ENCODE data around the gene GPRC5B. TPM values are rescaled to one million over a fixed set of nuclear protein-coding genes. Genes with fewer than 3 reads are reported as not detected.

The GPRC5B gene
- polyA plus RNA-seq, 2 of the 4 experiments (the other 2 are of a cell fraction): 12.8 to 19.1 TPM

DNA sequence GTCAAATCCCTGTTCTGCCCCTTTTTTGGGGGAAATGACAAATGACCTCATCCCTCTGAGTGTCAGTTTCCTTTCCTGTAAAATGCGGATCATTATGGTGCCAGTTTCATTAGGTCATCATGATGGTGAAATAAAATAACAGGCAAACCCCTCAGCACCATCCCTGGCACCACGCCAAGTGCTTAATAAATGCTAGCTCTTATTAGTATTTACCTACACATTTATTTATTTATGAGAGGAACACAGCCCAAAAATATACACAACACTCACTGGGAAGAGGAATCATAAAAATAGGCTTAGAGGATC, 28.6 kb upstream of the GPRC5B start (continued):
- TF ChIP-seq, protein P1, sequence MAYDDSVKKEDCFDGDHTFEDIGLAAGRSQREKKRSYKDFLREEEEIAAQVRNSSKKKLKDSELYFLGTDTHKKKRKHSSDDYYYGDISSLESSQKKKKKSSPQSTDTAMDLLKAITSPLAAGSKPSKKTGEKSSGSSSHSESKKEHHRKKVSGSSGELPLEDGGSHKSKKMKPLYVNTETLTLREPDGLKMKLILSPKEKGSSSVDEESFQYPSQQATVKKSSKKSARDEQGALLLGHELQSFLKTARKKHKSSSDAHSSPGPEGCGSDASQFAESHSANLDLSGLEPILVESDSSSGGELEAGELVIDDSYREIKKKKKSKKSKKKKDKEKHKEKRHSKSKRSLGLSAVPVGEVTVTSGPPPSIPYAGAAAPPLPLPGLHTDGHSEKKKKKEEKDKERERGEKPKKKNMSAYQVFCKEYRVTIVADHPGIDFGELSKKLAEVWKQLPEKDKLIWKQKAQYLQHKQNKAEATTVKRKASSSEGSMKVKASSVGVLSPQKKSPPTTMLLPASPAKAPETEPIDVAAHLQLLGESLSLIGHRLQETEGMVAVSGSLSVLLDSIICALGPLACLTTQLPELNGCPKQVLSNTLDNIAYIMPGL (CRISPR knock-in tag; IDR thresholded peaks at IDR 0.05; ENCODE audit: borderline replicate concordance): no peak
- no peak for TF ChIP-seq RCOR1 (IDR thresholded peaks at IDR 0.05; ENCODE audit: low read depth, low read length)

DNA sequence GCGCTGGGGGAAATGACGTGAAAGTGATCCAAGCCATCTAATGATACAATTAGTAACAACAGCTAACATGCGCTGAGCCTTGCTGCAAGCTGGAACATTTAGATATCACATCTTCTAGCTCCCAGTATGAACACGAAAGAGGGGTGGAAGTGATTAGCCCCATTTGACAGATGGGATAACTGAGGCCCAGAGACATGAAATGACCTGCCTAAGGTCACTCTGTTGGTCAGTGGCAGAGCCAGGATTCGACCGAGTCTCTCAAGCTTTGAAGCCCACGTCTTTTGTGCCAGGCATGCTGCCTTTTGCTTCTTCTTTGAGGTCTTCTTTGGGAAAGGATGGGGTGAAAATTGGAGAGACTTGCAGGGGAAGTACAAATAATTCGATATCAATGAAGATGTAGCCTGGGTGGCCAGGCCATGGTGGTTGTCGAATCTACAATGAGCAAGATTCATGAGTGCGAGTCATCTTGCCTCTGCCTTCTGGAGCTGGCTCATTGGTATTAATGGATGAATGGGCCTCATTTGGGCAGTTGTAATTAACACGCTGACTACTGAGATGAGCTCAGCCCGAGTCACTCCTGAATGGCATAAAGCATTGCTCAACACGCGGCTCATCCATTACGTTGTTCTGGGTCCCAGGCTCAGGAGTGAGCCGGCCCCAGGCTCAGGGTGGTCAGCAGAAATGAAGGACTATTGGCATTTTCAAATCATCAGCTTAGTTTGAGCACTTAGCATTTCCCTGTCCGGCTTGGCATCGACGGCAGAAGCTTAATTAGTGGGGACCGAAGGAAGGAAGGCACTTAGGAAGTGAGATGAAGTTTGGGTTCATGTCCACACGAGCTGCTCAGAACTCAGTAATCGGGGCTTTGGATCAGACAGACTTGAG, 28.0 kb upstream of the GPRC5B start:
- Histone ChIP-seq H3K4me2 (no peak overlapping the region), H3K4me1 (peaks cover 9% of the 10 kb centered on the region), H3K9me3 (no peaks in the 10 kb centered on the region), H3K27ac (no peak overlapping the region), H3K4me3 (no peak overlapping the region)
- FAIRE-seq (no peak), DNase-seq (ENCODE audit: low read depth in 1 of 2, low spot score in 1 of 2) (no peak), ATAC-seq (no peak)
- WGBS (ENCODE audit: missing lambda C conversion rate): 61% methylated on average over 22 of the region's 22 CpGs
- ChIA-PET POLR2A (no interaction called here), CTCF (interaction anchor here (1.4 to 17.4 kb wide), 6 partner anchors 10 to 472 kb away, joined by 3 to 374 read pairs (median 10); no protein-coding TSS in a partner anchor)
- TF ChIP-seq CHD4 (IDR thresholded peaks at IDR 0.05; ENCODE audit: borderline replicate concordance) (no peak), E2F6 (IDR thresholded peaks at IDR 0.05; ENCODE audit: borderline replicate concordance, low read depth) (no peak), EHF (CRISPR knock-in tag; IDR thresholded peaks at IDR 0.05) (no peak), RARB (CRISPR knock-in tag; IDR thresholded peaks at IDR 0.05) (no peak), HES2 (IDR thresholded peaks at IDR 0.05) (no peak), SREBF2 (IDR thresholded peaks at IDR 0.05) (no peak), CBX8 (IDR thresholded peaks at IDR 0.05) (no peak), CBX2 (IDR thresholded peaks at IDR 0.05; ENCODE audit: borderline replicate concordance, low read depth) (no peak), RCOR1 (IDR thresholded peaks at IDR 0.05; ENCODE audit: low read depth, low read length) (no peak), CEBPB (IDR thresholded peaks at IDR 0.05) (no peak), MAFK (IDR thresholded peaks at IDR 0.05; ENCODE audit: partially characterized antibody) (no peak), ZNF302 (CRISPR knock-in tag; IDR thresholded peaks at IDR 0.05) (no peak), KDM1A (IDR thresholded peaks at IDR 0.05; ENCODE audit: low read depth) (no peak), EHMT2 (IDR thresholded peaks at IDR 0.05; ENCODE audit: low read depth) (no peak), NFE2L2 (conservative IDR thresholded peaks at IDR 0.05; ENCODE audit: low read length) (no peak), MYC (IDR thresholded peaks at IDR 0.05; ENCODE audit: borderline replicate concordance, low read length) (no peak)
- TF ChIP-seq, protein P2, sequence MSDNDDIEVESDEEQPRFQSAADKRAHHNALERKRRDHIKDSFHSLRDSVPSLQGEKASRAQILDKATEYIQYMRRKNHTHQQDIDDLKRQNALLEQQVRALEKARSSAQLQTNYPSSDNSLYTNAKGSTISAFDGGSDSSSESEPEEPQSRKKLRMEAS (IDR thresholded peaks at IDR 0.05): no peak

DNA sequence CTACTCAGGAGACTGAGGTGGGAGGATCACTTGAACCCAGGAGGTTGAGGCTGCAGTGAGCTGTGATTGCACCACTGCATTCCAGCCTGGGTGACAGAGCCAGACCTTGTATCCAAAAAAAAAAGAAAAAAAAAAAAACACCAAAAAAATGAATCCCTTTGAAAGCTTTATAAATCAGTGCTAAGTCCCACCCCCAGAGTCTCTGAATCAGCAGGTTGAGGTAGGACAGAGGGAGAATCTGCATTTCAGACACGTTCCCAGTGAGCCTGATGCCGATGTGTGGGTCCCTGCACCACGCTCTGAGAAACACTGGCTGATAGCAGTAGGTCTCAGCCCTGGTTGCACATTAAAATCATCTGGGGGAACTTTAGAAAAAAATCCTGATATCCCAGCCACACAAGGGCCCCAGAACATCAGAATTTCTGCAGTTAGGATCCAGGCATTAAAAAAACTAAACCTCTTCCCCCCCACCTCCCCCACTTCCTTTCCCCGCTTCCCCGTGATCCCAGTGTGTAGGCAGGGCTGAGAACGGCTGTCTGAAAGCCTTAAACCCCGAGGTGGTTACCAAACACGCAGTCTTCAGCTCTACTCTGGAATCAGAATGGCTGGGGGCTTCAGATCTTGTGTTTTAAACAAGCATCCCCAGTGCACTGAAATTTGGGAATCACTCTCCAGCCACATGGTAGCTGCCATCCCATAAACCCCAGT, 27.3 kb upstream of the GPRC5B start:
- H3K4me1 ChIP-seq: peaks cover under 1% of the 10 kb centered on the region; the same call in 2 of the 3 replicates
- CTCF ChIA-PET: interaction anchor here (1.4 to 17.4 kb wide), 7 partner anchors 9 to 472 kb away, joined by 3 to 374 read pairs (median 5); no protein-coding TSS in a partner anchor
- no peaks in the 10 kb centered on the region for H3K9me3 ChIP-seq
- no peak for ATAC-seq
- FAIRE-seq: no peak
- 54% methylated on average over 7 of the region's 8 CpGs for WGBS (ENCODE audit: missing lambda C conversion rate)
- POLR2A ChIA-PET: no interaction called here
- no peak overlapping the region for H3K4me2 ChIP-seq
- H3K27ac ChIP-seq: no peak overlapping the region
- DNase-seq (ENCODE audit: low read depth in 1 of 2, low spot score in 1 of 2): no peak
- no peak overlapping the region for H3K4me3 ChIP-seq
- TF ChIP-seq MAZ (IDR thresholded peaks at IDR 0.05; ENCODE audit: borderline replicate concordance, low read depth, low read length): no peak
- TF ChIP-seq REST (IDR thresholded peaks at IDR 0.05): no peak
- TF ChIP-seq, protein P2 (IDR thresholded peaks at IDR 0.05): no peak
- TF ChIP-seq POLR2A (IDR thresholded peaks at IDR 0.05; ENCODE audit: low read length): no peak
